ENCODE data around the gene MBP. TPM values are rescaled to one million over a fixed set of nuclear protein-coding genes. Genes with fewer than 3 reads are reported as not detected.

MBP gene
- total RNA-seq, 1 donor = 25.8 TPM

- DNase-seq (ENCODE audit: low read depth) = no peak
- H3K4me3 ChIP-seq (ENCODE audit: low read depth, low read length) = no peak overlapping the region
- no peak for TF ChIP-seq CTCF (IDR thresholded peaks at IDR 0.05; ENCODE audit: insufficient read depth, low read length)
These were observed 191.3 kb downstream of the MBP start for GRCh38 chr18:76941284-76941683.

GRCh38 chr18:76938619-76939018 is 194.0 kb downstream of the MBP start:
- no peak for TF ChIP-seq CTCF (IDR thresholded peaks at IDR 0.05; ENCODE audit: insufficient read depth, low read length)
- DNase-seq (ENCODE audit: low read depth) = no peak
- no peak overlapping the region for H3K4me3 ChIP-seq (ENCODE audit: low read depth, low read length)

GRCh38 chr18:76937597-76937996 is 195.0 kb downstream of the MBP start:
- no peak overlapping the region for H3K4me3 ChIP-seq (ENCODE audit: low read depth, low read length)
- peak; percentile 8 for DNase-seq (ENCODE audit: low read depth)
- no peak for TF ChIP-seq CTCF (IDR thresholded peaks at IDR 0.05; ENCODE audit: insufficient read depth, low read length)

GRCh38 chr18:76936877-76937276 is 195.7 kb downstream of the MBP start:
- TF ChIP-seq CTCF (IDR thresholded peaks at IDR 0.05; ENCODE audit: insufficient read depth, low read length) = no peak

GRCh38 chr18:76935722-76936337 is 196.8 kb downstream of the MBP start:
- DNase-seq (ENCODE audit: low read depth) = no peak
- no peak for TF ChIP-seq CTCF (IDR thresholded peaks at IDR 0.05; ENCODE audit: insufficient read depth, low read length)

More at GRCh38 chr18:76936877-76937276, 195.7 kb downstream of the MBP start:
- DNase-seq (ENCODE audit: low read depth) = no peak
- H3K4me3 ChIP-seq (ENCODE audit: low read depth, low read length) = no peak overlapping the region

GRCh38 chr18:76932026-76932819 is 200.4 kb downstream of the MBP start:
- no peak overlapping the region for H3K4me3 ChIP-seq (ENCODE audit: low read depth, low read length)
- TF ChIP-seq CTCF (IDR thresholded peaks at IDR 0.05; ENCODE audit: insufficient read depth, low read length) = no peak
- peak; percentile 56 for DNase-seq (ENCODE audit: low read depth)

More at GRCh38 chr18:76935722-76936337, 196.8 kb downstream of the MBP start:
- no peak overlapping the region for H3K4me3 ChIP-seq (ENCODE audit: low read depth, low read length)

All from fibroblast of the aortic adventitia (primary cell).